Muscle layer of duodenum (tissue), 2 donors: ENCODE results near the gene CEMP1.
"Not testable (repeated sequence)": the region's sequence is repeated elsewhere in the genome, so short reads cannot be mapped to it uniquely, and the experiment has no call there.

ENCODE experiments used
- H3K27ac ChIP-seq: one replicate; pipeline ENCODE4 v1.7.0; 2013; ENCODE audit warnings: mild to moderate bottlenecking, low read length
- H3K27me3 ChIP-seq: one replicate; pipeline ENCODE4 v1.7.0; 2013; ENCODE audit warnings: low read depth, mild to moderate bottlenecking, control low read depth, low read length
- H3K36me3 ChIP-seq, 2 donors: one replicate each; pipeline ENCODE4 v1.7.0; 2013; ENCODE audit warnings: low read length in 2 of 2, control low read depth in 1 of 2, mild to moderate bottlenecking in 1 of 2; ENCODE audit not compliant: insufficient read depth in 2 of 2, control insufficient read depth in 1 of 2
- H3K4me1 ChIP-seq, 2 donors: one replicate each; pipeline ENCODE4 v1.7.0; 2013; ENCODE audit warnings: low read length in 2 of 2, mild to moderate bottlenecking in 2 of 2, control low read depth in 1 of 2, moderate library complexity in 1 of 2; ENCODE audit not compliant: insufficient read depth in 2 of 2, control insufficient read depth in 1 of 2
- H3K4me3 ChIP-seq, 2 donors: one replicate each; pipeline ENCODE4 v1.7.0; 2013; ENCODE audit warnings: low read length in 2 of 2, low read depth in 1 of 2, mild to moderate bottlenecking in 1 of 2
- H3K9me3 ChIP-seq, 2 donors: one replicate each; pipeline ENCODE4 v1.7.0; 2013; ENCODE audit warnings: low read length in 2 of 2, control low read depth in 1 of 2, mild to moderate bottlenecking in 1 of 2; ENCODE audit not compliant: control insufficient read depth in 1 of 2
- donor health status: healthy.

CEMP1 gene

DNA sequence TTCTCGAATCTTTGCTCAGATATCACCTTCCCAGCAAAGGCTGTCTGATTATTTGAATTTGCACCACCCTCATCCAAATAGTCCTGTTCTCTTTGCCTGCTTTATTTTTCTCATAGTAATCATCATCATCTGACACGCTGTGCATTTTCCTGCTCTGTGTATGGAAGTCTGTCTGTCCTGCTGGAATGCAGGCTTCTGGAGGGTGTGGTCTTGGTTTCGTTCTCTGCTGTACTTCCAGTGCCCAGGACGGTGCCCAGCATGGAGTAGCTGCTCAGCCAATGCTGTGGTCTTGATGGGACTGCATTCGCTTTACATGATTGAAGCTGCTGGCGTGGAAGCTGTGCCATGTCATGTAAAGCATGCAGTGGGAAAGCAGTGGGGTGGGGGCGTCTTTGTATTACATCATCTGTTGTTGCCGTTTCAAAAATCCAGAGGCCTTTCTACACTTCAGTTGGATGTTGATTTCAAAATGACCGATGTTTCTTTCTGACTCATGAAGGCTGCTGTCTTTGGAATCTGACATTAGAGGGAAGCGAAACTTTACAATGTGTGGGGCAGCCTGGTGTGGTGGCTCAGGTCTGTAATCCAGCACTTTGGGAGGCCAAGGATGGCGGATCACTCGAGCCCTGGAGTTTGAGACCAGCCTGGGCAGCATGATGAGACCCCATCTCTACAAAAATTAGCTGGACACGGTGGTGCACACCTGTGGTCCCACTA is 23.7 kb upstream of the CEMP1 start:
- H3K36me3 ChIP-seq: not testable (repeated sequence)

DNA sequence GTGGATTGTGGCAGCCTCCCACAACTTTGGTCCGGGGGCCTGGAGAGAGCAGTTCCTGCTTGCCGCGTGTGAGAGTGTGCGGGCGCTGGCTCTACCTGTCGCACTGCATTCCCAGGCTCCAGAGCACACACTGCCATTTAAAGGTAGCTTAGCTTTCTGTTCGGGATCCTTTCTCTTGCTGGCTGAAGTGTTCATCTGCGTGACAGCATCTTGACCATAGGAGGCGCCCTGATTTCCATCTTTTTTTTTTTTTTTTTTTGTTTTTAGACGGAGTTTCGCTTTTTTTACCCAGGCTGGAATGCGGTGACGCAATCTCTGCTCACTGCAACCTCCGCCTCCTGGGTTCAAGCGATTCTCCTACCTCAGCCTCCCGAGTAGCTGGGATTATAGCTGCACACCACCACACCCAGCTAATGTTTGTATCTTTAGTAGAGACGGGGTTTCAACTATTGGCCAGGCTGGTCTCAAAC is 20.2 kb upstream of the CEMP1 start:
- not testable (repeated sequence) for H3K27me3 ChIP-seq, H3K4me1 ChIP-seq, H3K36me3 ChIP-seq, H3K27ac ChIP-seq, H3K9me3 ChIP-seq, H3K4me3 ChIP-seq

More for the DNA sequence above, 23.7 kb upstream of the CEMP1 start:
- not testable (repeated sequence) for H3K27ac ChIP-seq, H3K9me3 ChIP-seq, H3K4me1 ChIP-seq, H3K4me3 ChIP-seq, H3K27me3 ChIP-seq

DNA sequence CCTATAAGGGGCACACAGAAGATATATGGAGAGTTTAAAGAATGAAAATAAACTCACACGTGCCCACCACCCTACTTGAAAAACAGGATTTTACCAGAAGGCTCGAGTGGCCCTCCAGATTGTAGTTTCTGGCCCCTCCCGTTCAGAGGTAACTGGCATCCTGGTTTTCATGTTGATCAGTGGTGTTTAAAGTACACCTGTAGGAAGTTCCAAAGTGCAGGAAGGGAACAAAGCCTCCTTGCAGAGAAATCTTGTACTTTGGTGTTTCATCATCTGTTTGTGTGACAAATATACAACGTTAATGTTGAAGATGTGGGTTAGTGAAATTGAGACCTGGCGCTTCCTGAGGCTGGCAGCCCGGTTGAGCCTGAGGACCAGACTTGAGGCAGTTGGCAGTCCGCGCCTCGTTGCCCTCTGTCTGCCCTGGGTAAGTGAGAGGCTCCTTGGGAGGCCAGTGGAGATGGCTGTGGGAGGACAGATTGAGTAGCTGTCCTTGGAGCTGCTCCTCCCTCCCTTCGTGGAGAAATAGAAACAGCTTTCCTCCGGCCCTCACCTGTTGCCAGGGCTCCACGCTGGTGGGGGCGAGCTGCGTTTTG is 19.2 kb upstream of the CEMP1 start:
- H3K9me3 ChIP-seq, H3K36me3 ChIP-seq, H3K4me3 ChIP-seq, H3K27me3 ChIP-seq, H3K4me1 ChIP-seq, H3K27ac ChIP-seq: not testable (repeated sequence)

DNA sequence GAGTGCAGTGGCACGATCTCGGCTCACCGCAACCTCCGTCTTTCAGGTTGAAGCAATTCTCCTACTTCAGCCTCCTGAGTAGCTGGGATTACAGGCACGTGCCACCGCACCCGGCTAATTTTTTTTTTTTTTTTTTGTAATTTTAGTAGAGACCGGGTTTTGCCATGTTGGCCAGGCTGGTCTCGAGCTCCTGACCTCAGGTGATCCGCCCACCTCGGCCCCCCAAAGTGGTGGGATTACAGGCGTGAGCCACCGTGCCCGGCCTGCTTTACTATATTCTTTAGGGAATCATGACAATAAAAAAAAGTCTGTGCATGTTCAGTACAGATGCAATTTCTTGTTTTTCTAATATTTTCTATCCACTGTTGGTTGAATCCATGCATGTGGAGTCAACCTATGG is 12.6 kb upstream of the CEMP1 start:
- H3K4me1 ChIP-seq: peaks cover 5 to 26% of the 10 kb centered on the region in 2 donors
- not testable (repeated sequence) for H3K9me3 ChIP-seq, H3K4me3 ChIP-seq, H3K36me3 ChIP-seq, H3K27me3 ChIP-seq, H3K27ac ChIP-seq

DNA sequence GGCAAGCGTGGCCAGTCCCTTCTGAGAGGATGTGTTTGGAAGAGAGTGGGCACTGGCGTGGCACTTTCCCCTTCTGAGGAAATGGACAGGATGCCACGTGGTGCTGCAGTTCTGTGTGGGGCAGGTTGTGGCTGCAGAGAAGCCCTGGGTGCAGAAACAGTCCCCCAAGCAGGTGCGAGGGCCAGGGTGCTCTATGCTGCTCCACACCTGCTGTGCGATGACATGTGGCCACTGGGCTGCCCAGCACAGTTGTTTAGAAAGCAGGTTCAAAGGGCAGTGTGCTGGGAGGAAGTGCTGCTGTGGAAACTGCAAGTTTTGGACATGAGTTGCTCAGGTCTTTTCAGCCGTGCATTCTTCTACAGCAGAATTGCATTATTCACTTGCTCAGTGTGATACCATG is 10.2 kb upstream of the CEMP1 start:
- H3K27ac ChIP-seq, H3K36me3 ChIP-seq, H3K9me3 ChIP-seq, H3K27me3 ChIP-seq, H3K4me3 ChIP-seq: not testable (repeated sequence)
- peaks cover 5 to 34% of the 10 kb centered on the region in 2 donors for H3K4me1 ChIP-seq

DNA sequence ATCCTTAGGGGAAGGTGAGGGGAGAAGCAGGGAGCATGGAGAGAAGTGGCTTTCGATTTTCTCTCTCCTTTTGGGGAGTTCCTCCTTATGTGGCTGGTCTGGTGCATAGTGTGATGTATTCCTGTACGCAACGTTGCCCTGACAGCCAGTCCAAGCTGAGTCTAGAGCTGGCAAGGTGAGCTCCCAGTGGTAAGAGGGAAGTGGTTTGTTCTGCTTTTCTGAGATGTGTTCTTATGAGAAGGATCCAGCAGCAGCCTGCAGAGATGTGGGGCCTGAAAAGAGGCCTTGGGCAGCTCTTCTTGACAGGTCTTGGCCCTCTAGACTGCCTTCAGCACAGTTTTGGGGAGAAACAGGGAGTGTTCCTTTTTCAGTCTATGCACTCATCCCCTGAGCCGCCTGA is 9.7 kb upstream of the CEMP1 start:
- H3K4me3 ChIP-seq, H3K9me3 ChIP-seq, H3K27ac ChIP-seq, H3K27me3 ChIP-seq, H3K36me3 ChIP-seq: not testable (repeated sequence)
- peaks cover 5 to 34% of the 10 kb centered on the region in 2 donors for H3K4me1 ChIP-seq

DNA sequence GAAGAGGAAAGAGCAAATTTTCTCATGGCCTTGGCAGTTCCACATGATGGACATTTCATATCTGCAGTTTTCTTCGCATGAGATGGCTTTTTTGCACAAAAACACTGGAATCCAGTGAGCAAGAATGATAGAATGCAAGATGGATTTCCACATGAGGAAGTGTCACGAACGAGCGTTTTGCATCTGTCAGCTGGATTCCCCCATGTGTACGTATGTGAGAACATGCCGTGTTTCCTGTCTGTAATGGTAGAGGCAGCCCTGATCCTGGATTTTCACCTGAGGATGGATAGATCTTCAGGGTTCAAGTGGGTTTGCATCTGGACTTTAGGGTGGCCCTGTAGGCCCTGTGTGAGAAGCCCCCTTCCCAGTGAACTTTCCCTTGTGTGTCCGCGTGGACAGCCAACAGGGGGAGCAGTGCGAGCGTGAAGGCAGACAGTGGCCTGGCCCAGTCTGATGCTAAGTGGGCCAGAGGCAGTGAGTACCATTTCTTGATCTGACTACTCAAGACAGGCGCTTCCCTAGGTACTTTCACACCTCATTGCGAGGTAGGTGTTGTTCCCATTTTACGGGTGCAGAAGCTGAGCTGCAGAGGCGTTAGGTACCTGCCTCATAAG is 8.7 kb upstream of the CEMP1 start:
- H3K27ac ChIP-seq, H3K9me3 ChIP-seq, H3K27me3 ChIP-seq, H3K4me3 ChIP-seq, H3K36me3 ChIP-seq: not testable (repeated sequence)
- H3K4me1 ChIP-seq: peaks cover 5 to 34% of the 10 kb centered on the region in 2 donors

DNA sequence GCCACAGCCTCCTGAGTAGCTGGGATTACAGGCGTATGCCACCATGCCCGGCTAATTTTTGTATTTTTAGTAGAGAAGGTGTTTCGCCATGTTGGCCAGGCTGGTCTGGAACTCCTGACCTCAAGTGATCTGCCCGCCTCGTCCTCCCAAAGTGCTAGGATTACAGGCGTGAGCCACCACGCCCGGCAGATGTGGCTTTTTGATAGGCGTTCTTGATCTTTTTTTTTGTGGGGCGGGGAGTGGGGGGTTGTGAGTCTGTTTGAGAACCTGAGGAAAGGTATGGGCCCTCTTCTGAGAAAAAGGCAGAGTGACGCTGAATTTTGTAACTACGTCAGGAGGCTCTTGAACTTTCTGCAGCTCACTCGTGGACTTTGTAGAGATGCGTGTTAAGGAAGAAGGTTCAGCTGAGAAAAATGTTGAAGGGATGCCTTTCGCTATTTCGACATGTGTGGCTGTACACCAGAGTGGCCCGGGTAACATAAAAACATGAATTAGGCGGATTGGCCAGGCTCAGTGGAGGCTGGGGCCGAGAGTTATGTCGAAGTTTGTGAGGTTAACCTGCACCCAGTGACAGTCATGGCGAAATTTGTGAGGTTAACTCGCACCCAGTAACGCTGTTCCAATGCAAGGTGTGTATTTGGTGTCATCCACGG is 8.1 kb upstream of the CEMP1 start:
- Histone ChIP-seq H3K4me1 (peaks cover 5 to 34% of the 10 kb centered on the region in 2 donors), H3K4me3 (peak overlapping the region in 1 of 2 donors; percentile 55)
- H3K27me3 ChIP-seq, H3K36me3 ChIP-seq, H3K9me3 ChIP-seq, H3K27ac ChIP-seq: not testable (repeated sequence)

DNA sequence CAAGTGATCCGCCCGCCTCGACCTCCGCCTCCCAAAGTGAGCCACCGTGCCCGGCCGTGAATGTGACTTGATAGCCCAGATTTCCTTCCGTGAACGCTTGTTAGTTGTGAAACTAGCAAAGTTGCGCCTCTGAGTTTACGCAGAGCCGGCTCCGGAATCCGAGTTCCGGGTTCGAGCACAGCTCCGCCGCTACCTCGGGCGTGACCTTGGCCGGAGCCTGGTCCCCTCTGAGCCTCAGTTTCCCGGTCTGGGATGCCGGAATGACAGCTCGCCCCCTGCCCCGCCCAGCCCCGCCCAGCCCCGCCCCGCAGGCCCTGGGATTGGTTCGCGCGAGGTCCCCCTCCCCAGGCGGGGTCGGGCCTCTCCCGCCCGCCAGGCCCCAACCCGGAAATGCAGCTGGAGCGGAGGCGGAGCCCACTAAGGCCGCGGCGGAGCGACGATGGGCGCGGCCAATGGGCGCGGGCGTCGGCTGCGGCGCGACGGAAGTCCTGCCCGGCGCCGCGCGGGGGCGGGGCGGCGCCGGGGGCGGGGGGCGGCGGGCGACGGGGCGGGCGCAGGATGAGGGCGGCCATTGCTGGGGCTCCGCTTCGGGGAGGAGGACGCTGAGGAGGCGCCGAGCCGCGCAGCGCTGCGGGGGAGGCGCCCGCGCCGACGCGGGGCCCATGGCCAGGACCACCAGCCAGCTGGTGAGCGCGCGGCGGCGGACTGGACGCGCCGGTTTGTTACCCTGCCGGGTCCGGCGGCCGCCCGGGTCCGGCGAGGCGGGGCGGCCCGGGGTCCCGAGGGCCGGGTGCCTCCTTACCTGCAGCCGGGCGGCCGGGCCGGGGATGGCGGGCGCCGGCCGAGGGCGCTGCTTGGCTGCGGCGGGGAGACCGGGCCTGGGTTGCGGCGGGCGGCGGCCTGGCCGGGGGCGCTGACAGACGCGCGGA is 6.5 kb upstream of the CEMP1 start, which contains the start of gene PDPK1:
PDPK1 (plus strand) TSS at position 571 of the 929 bp plus-strand sequence; CDS start at position 663, 92 bp downstream.
- Histone ChIP-seq H3K36me3 (no peaks in the 10 kb centered on the region), H3K4me3 (peak within 1 kb of the TSS; percentile 44 to 64), H3K27me3 (no peaks in the 10 kb centered on the region), H3K27ac (no peak within 1 kb of the TSS), H3K9me3 (no peaks in the 10 kb centered on the region), H3K4me1 (peaks cover 5 to 36% of the 10 kb centered on the region in 2 donors)

DNA sequence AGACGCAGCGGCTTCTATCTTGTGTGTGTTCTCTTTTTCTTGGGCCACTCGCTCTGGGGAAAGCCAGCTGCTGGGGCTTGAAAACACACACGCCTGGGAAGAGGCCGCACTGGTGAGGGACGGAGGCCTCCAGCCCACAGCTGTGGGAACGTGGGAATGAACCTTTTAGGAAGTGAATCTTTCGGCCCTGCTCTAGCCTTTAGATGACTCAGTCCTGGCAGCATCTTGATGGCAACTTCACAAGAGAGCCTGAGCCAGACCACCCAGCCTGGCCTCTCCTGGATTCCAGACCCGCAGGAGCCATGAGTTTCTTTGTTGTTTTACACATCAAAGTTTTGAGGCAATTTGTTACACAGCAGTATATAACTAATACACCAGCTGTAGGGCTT is 4.4 kb upstream of the CEMP1 start:
- no peaks in the 10 kb centered on the region for H3K9me3 ChIP-seq
- peaks cover 5 to 38% of the 10 kb centered on the region in 2 donors for H3K4me1 ChIP-seq
- H3K27ac ChIP-seq: peak overlapping the region; percentile 33
- no peaks in the 10 kb centered on the region for H3K27me3 ChIP-seq
- no peaks in the 10 kb centered on the region for H3K36me3 ChIP-seq
- no peak overlapping the region for H3K4me3 ChIP-seq
